ENCODE data around the gene PPFIBP1. TPM values are rescaled to one million over a fixed set of nuclear protein-coding genes. Genes with fewer than 3 reads are reported as not detected.
A peak's percentile ranks its signal among the peaks of the same experiment; 100 is the strongest.
"Not testable (repeated sequence)": the region's sequence is repeated elsewhere in the genome, so short reads cannot be mapped to it uniquely, and the experiment has no call there.

Gene PPFIBP1
- total and polyA plus RNA-seq, 8 donors, result 6.6 to 254 (median 50.0) TPM

- intact Hi-C loops (cut with DNase I; ENCODE audit: low total_unique reads), result no loop called here
- H3K4me3 ChIP-seq, result no peak overlapping the region
- peaks cover 5 to 46% (median 26%) of the 10 kb centered on the region in 4 donors for H3K4me1 ChIP-seq
- no peaks in the 10 kb centered on the region for H3K27me3 ChIP-seq
- no peaks in the 10 kb centered on the region for H3K9me3 ChIP-seq
- H3K36me3 ChIP-seq, result no peaks in the 10 kb centered on the region
- DNase-seq, result peak; percentile 40 to 83
- peak overlapping the region in 4 of 5 donors; percentile 2 to 34 (median 8) for H3K27ac ChIP-seq
- 23 to 40% (median 34%) methylated on average over 5 of the region's 5 CpGs for WGBS, 5 donors
- no peak for TF ChIP-seq POLR2A (IDR thresholded peaks at IDR 0.05)
- peak in 1 of 3 donors; percentile 8 for TF ChIP-seq POLR2AphosphoS5 (IDR thresholded peaks at IDR 0.05)
These were observed 68.5 kb downstream of the PPFIBP1 start for GRCh38 chr12:27592548-27592947.

DNA sequence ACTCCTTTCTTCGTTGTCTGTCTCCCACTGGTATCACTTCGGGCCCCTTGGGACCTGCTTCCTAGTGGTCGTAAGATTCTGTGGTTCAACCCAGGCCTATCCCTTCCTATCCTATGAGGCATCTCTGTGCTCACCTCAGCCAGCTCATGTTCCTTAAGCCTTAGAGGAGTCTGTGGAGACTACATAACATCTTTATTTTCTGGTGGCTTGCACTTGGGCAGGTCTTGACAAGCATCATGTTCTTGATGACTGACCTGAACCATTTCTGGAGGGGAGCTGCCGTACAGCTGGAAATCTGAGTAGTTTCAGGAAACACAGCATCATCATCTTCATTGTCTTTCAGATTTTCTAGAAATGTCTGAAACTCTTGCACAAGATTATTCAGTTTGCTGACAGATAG, 69.3 kb downstream of the PPFIBP1 start:
- no peaks in the 10 kb centered on the region for H3K27me3 ChIP-seq
- WGBS, 5 donors, result 85 to 94% (median 91%) methylated on average over 4 of the region's 4 CpGs
- H3K4me3 ChIP-seq, result no peak overlapping the region
- H3K27ac ChIP-seq, result peak overlapping the region in 3 of 5 donors; percentile 2 to 34 (median 24)
- no peak for DNase-seq
- H3K9me3 ChIP-seq, result no peaks in the 10 kb centered on the region
- H3K4me1 ChIP-seq, result peaks cover 5 to 39% (median 23%) of the 10 kb centered on the region in 4 donors
- intact Hi-C loops (cut with DNase I; ENCODE audit: low total_unique reads), result no loop called here
- TF ChIP-seq CTCF (IDR thresholded peaks at IDR 0.05), result no peak
- TF ChIP-seq POLR2AphosphoS5 (IDR thresholded peaks at IDR 0.05), result no peak
- TF ChIP-seq POLR2A (IDR thresholded peaks at IDR 0.05), result no peak
- TF ChIP-seq EP300 (IDR thresholded peaks at IDR 0.05), result no peak
- no peaks in the 10 kb centered on the region for H3K36me3 ChIP-seq

GRCh38 chr12:27595231-27595642, 71.2 kb downstream of the PPFIBP1 start:
- H3K36me3 ChIP-seq, result no peaks in the 10 kb centered on the region
- no peak overlapping the region for H3K4me3 ChIP-seq
- H3K4me1 ChIP-seq, result peaks cover 5 to 40% (median 22%) of the 10 kb centered on the region in 4 donors
- H3K9me3 ChIP-seq, result no peaks in the 10 kb centered on the region
- peak in 1 of 2 donors; percentile 89 for DNase-seq
- intact Hi-C loops (cut with DNase I; ENCODE audit: low total_unique reads), result no loop called here
- no peaks in the 10 kb centered on the region for H3K27me3 ChIP-seq
- TF ChIP-seq CTCF (IDR thresholded peaks at IDR 0.05), result no peak
- no peak for TF ChIP-seq POLR2A (IDR thresholded peaks at IDR 0.05)
- TF ChIP-seq POLR2AphosphoS5 (IDR thresholded peaks at IDR 0.05), result no peak
- TF ChIP-seq EP300 (IDR thresholded peaks at IDR 0.05), result no peak
- peak overlapping the region in 4 of 5 donors; percentile 15 to 64 (median 48) for H3K27ac ChIP-seq
- 63 to 77% (median 72%) methylated on average over 16 of the region's 16 CpGs for WGBS, 5 donors

GRCh38 chr12:27598866-27599265, 74.9 kb downstream of the PPFIBP1 start:
- H3K9me3 ChIP-seq; intact Hi-C loops (cut with DNase I; ENCODE audit: low total_unique reads); H3K36me3 ChIP-seq; DNase-seq; H3K4me3 ChIP-seq; H3K27me3 ChIP-seq: not testable (repeated sequence)
- H3K4me1 ChIP-seq, result peaks cover 5 to 49% (median 19%) of the 10 kb centered on the region in 4 donors
- 52 to 62% (median 61%) methylated on average over 1 of the region's 1 CpG for WGBS, 5 donors
- H3K27ac ChIP-seq, result peak overlapping the region in 1 of 5 donors; percentile 38

- WGBS, 5 donors, result 57 to 79% (median 71%) methylated on average over 5 of the region's 5 CpGs
- H3K36me3 ChIP-seq; intact Hi-C loops (cut with DNase I; ENCODE audit: low total_unique reads); H3K9me3 ChIP-seq; H3K4me3 ChIP-seq; H3K27me3 ChIP-seq; DNase-seq: not testable (repeated sequence)
- H3K27ac ChIP-seq, result peak overlapping the region in 1 of 5 donors; percentile 7
- peaks cover 0 to 57% (median 23%) of the 10 kb centered on the region in 4 donors for H3K4me1 ChIP-seq
These were observed 77.2 kb downstream of the PPFIBP1 start for GRCh38 chr12:27601056-27601828.

DNA sequence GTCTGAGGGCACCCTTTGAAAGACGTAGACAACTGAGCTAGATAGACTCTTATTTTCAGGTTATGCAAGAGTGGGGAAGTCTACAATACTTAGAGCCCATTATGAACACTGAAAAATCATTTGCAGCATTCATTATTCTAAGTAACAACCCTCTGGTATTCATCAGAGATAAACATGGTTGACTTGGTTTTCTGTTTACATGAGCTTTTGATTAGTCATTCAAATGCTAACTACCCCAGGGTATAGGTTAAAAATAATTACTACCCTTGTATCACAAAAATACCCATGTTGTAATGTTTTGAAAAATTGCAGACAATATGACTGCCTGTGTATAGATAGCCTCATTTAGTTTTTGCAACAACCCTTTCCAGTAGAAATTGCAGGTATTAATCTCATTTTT, 78.5 kb downstream of the PPFIBP1 start:
- Histone ChIP-seq H3K36me3 (no peaks in the 10 kb centered on the region), H3K4me1 (peaks cover 4 to 65% (median 26%) of the 10 kb centered on the region in 4 donors), H3K27ac (no peak overlapping the region), H3K27me3 (no peaks in the 10 kb centered on the region), H3K4me3 (no peak overlapping the region), H3K9me3 (no peaks in the 10 kb centered on the region)
- intact Hi-C loops (cut with DNase I; ENCODE audit: low total_unique reads), result no loop called here
- WGBS, 5 donors, result 67 to 97% (median 81%) methylated on average over 1 of the region's 1 CpG
- DNase-seq, result no peak
- TF ChIP-seq CTCF (IDR thresholded peaks at IDR 0.05), result no peak
- TF ChIP-seq POLR2AphosphoS5 (IDR thresholded peaks at IDR 0.05), result no peak
- no peak for TF ChIP-seq EP300 (IDR thresholded peaks at IDR 0.05)
- TF ChIP-seq POLR2A (IDR thresholded peaks at IDR 0.05), result no peak

Measured in stomach (tissue), 9 donors.